Fibroblast of upper back skin (primary cell): ENCODE measurements around the gene PPM1H.
"Not testable (repeated sequence)": the region's sequence is repeated elsewhere in the genome, so short reads cannot be mapped to it uniquely, and the experiment has no call there.

Source experiments
- DNase-seq: peaks from one replicate; pipeline ENCODE4 v3.0.0-alpha.2; 2013

Gene PPM1H

DNA sequence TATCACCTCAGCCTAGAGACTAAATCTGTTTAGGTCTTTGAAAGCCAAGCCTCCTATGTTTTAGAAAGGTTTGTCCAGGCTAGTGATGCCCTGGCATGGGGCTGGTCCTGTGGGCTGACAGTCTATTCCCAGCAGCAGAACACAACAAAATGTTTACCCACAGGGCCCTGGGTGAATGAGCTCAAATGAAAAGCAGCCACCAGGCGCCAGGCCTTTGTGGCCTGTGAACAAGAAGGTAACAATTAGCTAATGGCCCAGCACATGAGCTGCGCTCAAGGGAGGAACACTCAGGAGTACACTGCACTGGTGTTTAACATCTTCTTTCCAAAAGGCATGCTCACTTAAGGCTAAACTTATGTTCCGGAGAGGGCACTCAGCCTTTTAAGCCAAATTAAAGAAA lies 266.2 kb downstream of the PPM1H start:
- DNase-seq, result no peak

DNA sequence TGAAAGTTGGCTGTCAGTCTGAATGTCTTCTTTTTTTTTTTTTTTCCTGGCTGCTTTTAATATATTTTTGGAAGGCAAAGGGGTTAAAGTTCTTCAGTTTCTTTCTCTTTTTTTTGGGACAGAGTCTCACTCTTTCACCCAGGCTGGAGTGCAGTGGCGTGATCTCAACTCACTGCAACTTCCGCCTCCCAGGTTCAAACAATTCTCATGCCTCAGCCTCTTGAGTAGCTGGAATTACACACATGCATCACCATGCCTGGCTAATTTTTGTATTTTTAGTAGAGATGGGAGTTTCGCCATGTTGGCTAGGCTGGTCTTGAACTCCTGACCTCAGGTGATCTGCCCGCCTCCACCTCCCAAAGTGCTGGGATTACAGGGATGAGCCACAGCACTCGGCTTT lies 270.0 kb downstream of the PPM1H start:
- DNase-seq, result not testable (repeated sequence)

DNA sequence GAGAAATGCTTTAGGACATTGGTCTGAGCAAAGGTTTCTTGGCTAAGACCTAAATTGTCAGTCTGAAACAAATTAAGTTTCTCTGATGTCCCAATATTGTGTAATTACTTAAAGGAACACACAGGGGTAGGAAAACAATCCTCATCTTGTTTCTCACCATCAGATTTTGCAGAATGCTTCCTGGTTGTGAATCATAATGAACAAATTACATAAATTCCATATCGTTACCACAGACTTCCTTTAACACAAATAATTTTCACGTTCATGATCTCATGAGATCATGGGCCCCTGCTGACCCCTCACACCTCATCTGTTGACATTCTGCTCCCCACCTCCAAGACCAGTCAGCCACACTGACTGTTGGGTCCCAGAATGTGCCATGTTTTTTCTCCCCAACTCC lies 274.2 kb downstream of the PPM1H start:
- peak; percentile 79 for DNase-seq

DNA sequence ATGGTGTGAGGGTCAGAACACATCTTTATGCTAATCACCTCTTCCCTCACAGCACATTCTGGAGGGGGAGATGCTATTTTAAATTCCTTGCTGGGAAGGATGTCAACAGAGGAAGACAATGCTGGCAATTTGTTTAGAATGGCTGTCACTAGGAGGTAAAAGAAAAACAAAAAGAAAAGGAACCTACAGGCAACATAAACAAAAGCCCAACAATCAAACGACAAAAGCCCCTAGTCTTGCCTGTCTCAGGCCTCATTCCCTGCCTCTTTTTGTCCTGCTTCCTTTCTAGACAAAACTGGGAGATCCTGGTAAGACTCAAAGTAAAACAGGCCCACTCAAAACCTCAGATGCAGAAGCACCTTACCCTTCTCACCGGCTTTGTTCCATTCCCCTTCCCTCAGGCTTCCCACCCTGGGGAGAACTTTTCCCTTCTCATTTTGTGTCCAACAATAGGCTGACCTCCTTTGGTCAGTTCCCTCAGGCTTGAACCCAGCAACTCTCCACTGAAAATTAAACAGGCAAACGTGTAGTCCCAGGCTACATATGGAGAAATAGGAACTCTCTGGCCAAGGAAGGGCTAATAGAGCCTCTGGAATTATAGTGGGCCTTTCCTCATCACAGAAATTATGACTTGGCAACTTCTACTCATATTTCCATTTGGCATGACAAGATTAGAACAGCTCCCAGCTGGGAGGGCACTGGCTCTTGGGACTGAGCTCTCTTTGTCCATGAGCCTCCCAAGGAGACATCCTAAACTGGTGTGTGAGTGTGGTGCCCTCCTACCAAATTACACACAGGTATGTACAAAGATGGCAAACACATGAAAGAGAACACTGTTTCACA lies 275.3 kb downstream of the PPM1H start:
- no peak for DNase-seq

DNA sequence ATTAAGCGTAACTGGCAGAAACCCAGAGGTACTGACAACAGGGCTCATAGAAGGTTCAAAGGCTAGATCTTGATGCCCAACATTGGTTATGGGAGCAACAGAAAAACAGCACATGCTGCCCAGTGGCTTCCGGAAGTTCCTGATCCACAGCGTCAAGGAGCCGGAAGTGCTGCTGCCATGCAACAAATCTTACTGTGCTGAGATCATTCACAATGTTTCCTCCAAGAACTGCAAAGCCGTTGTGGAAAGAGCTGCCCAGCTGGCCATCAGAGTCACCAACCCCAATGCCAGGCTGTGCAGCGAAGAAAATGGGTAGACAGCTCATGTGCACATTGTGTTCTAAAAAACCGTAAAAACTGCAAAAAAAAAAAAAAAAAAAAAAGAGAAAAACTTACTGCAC lies 276.0 kb downstream of the PPM1H start:
- no peak for DNase-seq

DNA sequence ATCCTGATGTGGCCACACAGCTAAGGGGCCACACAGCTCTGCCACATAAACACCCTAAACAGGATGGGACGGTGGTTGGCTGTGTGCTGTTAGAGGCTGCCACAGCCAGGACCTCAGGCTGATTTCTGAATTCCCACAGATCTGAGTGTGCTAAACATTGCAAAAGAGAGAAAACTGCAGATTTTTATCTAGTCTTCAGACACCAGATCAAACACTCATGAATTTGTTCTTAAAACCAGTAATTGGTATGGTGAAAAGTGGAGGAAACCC lies 277.7 kb downstream of the PPM1H start:
- DNase-seq, result no peak

DNA sequence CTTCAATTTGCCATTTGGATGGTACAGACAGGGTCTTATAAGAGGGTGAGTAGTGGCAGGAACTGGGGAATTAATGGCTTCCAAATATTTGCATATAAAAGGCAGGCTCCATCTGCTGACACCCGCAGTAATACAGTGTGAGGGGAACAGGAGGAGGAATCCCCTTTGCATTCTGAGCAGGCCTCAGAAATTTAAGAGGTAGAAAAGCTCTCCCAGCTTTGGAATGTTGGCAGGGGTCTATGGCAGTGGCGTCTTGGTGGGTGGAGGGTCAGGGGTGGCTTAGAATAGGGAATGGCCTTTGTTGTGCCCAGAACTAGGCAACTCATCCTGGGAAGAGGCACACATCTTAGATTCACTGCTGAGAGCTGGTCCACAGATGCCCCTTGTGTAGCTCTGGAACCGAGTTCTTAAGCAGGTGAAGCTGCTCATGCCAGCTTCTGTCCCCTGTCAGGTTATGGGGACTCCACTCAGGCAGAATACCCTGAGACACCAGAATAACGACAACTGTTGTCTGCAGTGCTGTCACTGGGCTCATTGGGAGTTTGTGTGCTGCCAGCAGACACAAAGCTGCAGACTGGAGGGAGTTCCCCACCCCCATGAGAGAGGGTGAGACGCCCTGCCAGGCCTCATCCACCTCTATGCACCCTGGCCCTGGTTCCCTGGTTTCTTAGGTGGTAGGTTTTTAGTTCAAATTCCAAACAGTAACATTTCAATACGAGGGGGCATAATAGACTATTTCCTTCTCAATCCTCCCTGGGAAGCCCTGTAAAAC lies 278.2 kb downstream of the PPM1H start:
- no peak for DNase-seq

DNA sequence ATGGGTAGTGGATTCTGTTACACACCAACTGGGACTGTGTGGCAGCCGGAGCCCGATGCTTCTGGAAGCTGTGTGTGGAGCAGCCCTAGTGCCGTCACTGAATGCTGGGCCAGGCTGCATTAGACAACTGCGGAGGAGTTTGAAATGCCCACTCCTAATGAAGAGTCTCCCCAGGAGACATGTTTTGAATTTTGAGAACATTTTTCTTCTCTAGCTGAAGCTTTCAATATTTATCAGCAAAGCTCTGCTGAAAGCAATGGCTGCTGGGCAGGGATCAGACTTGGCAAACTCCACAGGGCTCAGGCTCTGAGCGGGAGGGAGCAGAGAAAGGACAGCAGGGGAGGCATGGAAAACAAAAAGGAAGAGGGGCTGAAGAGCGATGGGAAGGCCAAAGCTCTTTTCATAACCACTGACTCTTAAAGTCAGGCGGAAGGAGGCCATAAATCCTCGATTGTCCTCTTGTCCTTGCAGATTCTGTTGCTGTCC lies 279.2 kb downstream of the PPM1H start:
- no peak for DNase-seq

DNA sequence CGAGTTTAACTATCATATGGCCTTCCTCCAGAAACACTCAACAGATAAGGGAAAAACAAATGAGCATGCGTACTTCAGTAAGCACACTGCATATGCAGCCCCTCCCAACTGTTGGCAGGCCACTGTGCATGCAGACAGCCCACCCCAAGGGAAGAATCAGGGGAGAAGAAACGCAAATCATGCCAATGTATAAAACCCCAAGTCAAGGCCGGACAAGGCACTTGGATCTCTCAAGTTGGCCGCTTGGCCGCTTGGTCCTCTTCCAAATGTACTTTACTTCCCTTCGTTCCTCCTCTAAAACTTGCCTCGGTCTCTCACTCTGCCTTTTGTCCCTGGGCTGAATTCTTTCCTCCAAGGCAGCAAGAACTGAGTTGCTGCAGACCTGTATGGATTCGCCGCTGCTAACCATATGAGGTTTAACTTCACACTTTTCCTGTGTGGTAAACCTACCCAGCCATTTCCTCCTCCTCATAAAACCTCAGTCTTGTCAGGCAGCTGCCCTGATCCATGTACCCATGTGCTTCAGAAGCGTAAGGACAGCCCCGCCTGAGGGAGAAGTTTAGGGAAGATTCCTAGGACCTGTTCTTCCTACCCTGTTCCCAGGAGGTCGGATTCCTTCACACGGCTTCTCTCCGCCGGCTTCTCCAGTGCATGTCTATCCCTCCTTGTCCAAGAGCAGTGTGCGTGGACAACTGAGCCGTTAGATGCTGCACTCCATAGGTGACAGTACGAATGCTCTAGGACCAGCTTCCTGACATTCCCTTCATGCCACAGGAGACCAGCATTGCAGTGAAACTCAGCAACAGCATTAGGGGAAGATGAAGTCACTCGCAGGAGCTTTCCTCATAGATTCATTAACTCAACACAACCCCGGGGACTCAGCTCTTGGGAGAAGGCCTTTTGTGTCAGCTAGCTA lies 280.4 kb downstream of the PPM1H start:
- DNase-seq, result no peak

DNA sequence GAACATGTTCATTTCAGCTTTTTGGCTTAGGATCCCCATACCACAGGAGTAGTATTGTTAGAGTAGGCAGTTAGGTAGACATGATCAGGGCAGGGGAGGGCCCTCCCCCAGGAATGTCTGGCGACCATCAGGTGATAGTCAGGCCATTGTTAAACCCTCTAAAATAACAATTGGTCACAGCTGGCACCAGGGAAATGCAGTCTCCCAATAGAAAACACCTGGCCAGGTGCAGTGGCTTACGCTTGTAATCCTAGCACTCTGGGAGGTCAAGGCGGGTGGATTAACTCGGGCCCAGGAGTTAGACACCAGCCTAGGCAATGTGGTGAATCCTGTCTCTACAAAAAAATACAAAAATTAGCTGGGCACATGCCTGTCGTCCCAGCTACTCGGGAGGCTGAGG lies 281.2 kb downstream of the PPM1H start:
- no peak for DNase-seq

DNA sequence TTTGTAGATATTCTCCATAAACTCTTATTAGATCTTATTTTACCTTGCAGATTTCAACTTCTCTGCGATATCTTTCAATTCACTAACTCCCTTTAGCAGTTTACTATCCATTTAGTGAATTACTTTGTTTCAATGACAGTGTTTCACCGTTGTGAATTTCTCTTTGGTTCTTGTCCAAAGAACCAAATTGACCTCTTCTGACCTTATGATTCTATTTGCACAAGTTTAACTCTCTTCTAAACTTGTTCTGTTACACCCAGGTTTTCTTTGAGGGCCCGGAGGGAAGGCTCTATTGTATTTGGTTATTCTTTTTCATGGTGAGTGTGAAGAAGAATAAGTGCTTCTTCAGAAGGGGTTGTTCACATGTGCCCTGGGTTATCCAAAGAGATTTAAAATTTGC lies 281.6 kb downstream of the PPM1H start:
- DNase-seq, result no peak

DNA sequence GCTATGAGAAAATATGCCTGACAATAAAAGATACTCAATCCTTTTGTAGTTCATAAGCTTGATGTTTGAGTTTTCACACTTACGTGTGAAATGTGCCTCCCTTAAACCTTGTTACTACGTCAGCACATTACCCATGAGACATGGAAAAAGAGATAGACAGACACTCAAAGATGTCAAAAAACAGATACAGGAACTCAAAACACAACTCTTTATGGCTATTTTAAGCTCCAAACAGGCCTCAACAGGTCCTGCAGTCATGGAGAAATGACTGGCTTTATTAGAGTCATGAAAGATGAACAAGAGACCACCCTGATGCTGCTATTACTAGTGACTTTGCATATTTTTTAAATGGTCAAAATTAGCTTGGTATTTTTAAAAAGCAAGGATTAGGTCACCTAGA lies 283.8 kb downstream of the PPM1H start:
- DNase-seq, result no peak

DNA sequence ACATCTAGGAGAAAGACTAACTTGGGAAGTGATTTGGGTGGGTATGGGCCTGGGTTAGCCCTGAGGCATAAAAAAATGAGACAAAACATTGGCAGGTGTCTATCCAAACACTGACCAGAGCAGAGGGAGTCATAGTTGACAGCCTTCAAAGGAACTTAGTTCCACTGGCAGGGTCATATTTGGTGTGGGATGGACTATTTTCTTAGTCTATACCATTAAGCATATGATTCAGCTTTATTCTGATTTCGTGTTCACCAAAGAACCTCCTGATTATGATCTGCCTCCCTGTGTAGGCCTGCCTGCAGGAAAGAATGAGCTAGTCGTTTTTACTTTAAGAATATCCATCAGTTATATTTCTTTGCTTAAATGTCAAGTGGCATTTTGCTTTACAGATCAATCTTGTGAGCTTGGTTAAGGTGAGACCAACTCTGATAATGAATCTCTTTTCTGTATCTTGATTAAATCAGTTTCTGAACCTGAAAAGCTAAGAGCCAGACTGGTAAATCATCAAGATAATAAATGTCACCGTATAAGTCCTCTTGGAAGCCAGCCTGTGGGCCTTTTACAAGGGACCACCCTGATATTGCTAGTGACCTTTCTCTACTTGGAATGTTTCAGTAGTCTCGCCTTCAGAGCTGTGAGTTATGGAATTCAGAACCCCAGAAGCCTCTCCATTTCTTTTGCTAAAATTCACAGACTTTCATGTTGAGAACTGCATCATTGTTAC lies 285.4 kb downstream of the PPM1H start:
- no peak for DNase-seq

DNA sequence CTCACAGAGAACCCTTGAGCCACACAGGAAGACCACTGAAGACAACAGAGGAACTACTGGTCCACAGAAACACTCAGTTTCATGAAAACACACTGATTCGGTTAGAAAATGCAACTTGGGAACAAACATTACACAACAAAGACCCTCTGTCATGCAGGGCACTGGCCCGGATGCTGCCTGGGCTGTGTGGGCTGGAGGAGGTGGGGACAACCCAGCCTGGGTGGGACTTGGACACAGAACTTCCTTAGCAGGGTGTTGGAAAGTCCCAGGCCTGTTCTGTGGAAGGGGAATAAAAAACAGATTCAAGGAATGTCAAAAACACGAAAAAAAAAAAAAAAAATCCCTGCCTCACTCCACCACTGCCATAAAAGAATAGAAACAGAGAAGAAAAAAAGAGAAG lies 287.4 kb downstream of the PPM1H start:
- DNase-seq, result no peak

DNA sequence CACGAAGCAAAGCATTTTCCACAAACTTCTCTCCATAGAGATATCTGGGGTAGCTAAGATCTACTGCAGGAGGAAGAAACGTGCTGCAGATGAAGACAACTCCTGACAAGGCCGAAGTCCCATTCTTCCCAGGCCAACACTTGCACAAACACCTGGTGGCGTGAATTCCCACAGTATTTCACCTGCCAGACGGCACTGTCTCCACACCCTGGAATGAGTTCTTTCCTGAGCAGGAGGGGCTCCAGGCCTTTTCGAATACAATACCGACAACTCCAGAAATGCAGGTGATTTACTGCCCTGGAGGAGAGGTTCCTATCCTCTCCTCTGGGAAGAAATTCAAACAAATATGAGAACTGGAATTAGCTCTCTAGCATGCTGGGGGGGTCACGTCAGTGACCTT lies 288.4 kb downstream of the PPM1H start:
- DNase-seq, result no peak

DNA sequence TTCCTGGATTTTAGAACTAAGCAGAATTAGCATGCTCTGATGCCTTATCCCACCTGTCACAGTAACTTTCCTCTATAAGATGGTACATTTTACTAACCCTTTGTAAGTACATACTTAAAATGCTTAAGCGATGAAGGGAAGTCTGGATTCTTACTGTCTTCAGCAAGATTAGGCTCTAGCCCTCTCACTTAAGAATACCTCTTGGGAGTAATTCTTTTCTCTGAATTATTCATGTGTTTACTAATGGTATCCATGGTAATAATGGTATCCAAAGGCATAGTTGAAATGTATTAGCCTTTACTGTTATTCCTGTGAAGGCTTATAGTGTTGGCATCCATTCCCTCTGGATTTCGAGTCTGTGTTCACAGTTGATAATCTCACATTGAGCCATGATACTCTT lies 291.5 kb downstream of the PPM1H start:
- peak; percentile 78 for DNase-seq

DNA sequence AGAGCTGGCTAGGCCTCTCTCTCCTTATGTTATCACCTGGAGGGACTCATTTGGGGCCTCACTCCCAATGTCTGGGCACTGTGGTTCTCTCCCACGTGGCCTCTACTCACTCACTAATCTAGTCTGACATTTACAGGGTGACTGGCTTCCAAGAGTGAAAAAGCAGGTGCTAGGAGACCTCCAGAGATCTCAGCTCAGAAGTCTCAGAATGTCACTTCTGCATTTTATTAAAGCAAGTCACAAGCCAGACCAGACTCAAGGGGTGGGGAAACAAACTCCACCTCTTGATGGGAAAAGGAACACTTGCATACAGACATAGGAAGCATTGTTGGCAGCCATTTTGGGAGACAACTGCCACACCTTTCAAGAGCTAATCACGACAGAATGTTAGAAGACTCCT lies 292.5 kb downstream of the PPM1H start:
- DNase-seq, result no peak

DNA sequence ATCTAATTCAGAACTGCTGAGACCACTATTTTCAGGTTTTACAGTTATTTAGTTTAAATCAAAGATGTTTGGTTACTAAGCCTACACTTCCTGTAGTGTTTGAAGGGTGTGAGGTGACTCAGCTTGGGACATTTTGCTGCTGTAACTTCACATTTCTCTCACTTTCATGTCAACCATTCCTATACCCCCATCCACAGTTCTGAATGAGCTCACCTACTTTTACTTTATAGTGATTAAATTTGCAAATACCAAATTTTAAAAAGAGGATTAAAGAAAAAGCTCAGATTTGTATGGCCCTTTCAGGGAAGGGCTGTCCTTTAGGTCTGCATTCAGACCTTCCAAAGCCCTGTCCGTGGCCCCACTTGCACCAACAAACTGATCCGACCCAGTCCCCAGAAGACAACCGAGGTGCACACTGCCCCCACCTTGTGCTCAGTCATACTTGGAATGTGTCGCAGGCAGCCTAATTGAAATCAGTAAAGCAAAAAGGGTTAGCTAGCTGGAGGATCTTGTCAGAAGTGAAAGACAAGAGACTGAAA lies 294.0 kb downstream of the PPM1H start:
- DNase-seq, result peak; percentile 63

DNA sequence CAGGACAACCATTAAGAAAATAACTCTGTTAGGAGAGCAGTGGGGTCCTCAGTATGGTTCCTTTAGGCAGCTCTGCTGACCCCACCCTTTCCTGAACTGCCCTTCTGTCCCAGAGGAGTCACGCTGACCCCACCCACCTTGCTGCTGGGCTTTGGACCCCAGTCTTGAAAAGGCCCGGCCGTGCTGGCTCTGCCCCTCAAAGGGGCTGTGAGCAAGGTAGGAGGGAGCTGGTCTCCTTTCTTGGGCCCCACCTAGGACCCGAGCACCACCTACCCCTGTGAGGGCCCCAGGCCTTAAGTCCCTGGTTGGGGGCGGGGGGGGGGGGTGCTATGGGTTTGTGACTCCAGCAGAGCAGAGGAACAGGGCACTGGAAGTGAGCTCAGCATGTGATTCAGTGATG lies 297.3 kb downstream of the PPM1H start:
- DNase-seq, result no peak

DNA sequence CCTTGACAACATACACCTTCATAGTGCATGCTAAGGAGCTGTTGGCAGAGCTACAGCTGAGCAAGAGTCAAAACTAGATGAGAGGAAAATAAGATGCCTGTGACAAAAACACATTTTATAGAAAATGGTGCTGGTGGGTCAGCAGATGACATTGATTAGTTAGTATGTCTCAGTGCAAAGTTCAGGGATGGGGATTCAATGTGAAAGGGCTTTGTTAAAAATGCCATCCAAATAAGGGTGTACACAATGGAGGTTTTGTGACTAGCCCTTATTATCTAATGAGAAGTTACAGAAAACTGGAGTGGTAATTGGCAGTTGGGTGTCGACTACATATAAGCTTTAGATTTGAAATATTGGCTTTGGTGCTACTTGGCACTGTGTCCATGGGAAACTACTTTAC lies 299.3 kb downstream of the PPM1H start:
- DNase-seq, result no peak

DNA sequence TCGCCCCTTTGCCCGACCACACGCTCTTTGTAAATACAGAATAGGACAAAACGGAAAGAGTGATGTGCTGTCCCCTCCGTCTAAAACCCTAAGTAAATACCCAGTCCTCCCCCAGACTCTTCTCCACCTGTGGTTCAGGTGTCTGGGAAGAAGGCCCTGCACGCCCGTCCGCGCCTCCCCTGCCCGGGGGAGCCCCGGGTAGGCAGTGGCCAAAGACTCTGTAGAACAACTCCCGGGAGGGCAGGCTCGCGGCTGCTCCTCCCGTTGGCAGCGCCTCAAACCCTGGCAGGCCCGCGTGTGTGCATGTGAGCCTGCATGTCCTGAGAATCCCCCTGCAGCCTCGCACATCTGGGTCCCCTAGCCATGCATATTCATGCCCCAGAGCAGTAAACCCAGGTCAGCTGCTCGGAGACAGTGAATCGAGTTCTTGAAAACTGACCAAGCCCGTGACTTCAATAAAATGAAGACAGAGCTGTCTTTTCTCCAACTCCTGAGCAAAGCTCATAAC lies 302.5 kb downstream of the PPM1H start:
- DNase-seq, result peak; percentile 67
